HepG2 (cell line): ENCODE measurements around the gene LLGL1. TPM values are rescaled to one million over a fixed set of nuclear protein-coding genes. Genes with fewer than 3 reads are reported as not detected.

Experiments used
- ATAC-seq: fragments of 200-7000 bp; cut with Tn5 transposase; 3 replicates; pipeline ENCODE4 v1.9.1; 2020; ENCODE audit warnings: mild to moderate bottlenecking, moderate library complexity
- BruUV-seq: library from RNA; stranded (reverse); fragments of 400-500 nt; replicated peaks from 2 replicates; lab custom pipeline; 2021; lab: Mats Ljungman, UMichigan
- CTCF ChIA-PET: fragments of 300-600 bp; formaldehyde crosslinking; extraction: SDS; loops from one replicate; lab custom pipeline; 2021; ENCODE audit warnings: low total read pairs, inconsistent platforms, low intra/inter-chr PET ratio; lab: Yijun Ruan, JAX
- POLR2A ChIA-PET: fragments of 350-600 bp; sonication (Branson Sonifier 250); formaldehyde crosslinking; loops from one replicate; lab custom pipeline; 2020; ENCODE audit warnings: antibody characterized with exemption, inconsistent platforms; lab: Yijun Ruan, JAX
- DNase-seq: peaks from one replicate; pipeline ENCODE4 v3.0.0-alpha.2; 2015; ENCODE audit warnings: low spot score
- FAIRE-seq: peaks from 3 replicates; lab custom pipeline; 2011; peaks lifted over from hg19 to GRCh38; lab: Jason Lieb, UNC
- H2AFZ ChIP-seq: one replicate; pipeline ENCODE4 v1.6.1; 2011; ENCODE audit warnings: low read length, inconsistent platforms
- H3K27ac ChIP-seq: fragments of 300-600 bp; 3 replicates; pipeline ENCODE4 v1.8.0; 2011; ENCODE audit warnings: mixed run types, mild to moderate bottlenecking, mixed read lengths, low read length, inconsistent platforms; ENCODE audit not compliant: insufficient read depth; ENCODE audit errors: extremely low read length
- H3K27me3 ChIP-seq, 2 experiments: fragments of 200-600 bp in 1 of 2; 2 replicates in 1 of 2; 3 replicates in 1 of 2; pipeline versions ENCODE4 v1.6.0 to v1.8.0; 2011; ENCODE audit warnings: low read length in 2 of 2, mild to moderate bottlenecking in 2 of 2, moderate library complexity in 2 of 2, inconsistent platforms in 1 of 2; ENCODE audit not compliant: insufficient read depth in 2 of 2, control insufficient read depth in 1 of 2
- H3K36me3 ChIP-seq, 2 experiments: fragments of 200-600 bp in 1 of 2; replicated peaks in 1 of 2; 2 replicates in 1 of 2; 3 replicates in 1 of 2; pipeline versions ENCODE4 v1.5.1 to v1.8.0; 2011; ENCODE audit warnings: low read length in 2 of 2, inconsistent platforms in 1 of 2; ENCODE audit not compliant: insufficient read depth in 2 of 2, control insufficient read depth in 1 of 2
- H3K4me1 ChIP-seq: 2 replicates; pipeline ENCODE4 v1.5.1; 2012; ENCODE audit warnings: low read length, inconsistent platforms; ENCODE audit not compliant: insufficient read depth
- H3K4me2 ChIP-seq: 2 replicates; pipeline ENCODE4 v1.6.0; 2011; ENCODE audit warnings: low read depth, low read length, inconsistent platforms
- H3K4me3 ChIP-seq, 3 experiments: fragments of 200-600 bp in 1 of 3; sonication (generic), shearing (Covaris generic) in 1 of 3; replicated peaks in 1 of 3; 2 replicates each; pipeline ENCODE4 v1.5.1; 2011 to 2016; ENCODE audit warnings: low read length in 3 of 3, inconsistent platforms in 2 of 3, low read depth in 2 of 3, mild to moderate bottlenecking in 2 of 3, control low read depth in 1 of 3, mixed read lengths in 1 of 3; ENCODE audit not compliant: insufficient read depth in 1 of 3
- H3K79me2 ChIP-seq: one replicate; pipeline ENCODE4 v1.6.1; 2011; ENCODE audit warnings: low read length, inconsistent platforms; ENCODE audit not compliant: insufficient read depth
- H3K9ac ChIP-seq: 2 replicates; pipeline ENCODE4 v1.6.0; 2011; ENCODE audit warnings: mild to moderate bottlenecking, low read depth, low read length, inconsistent platforms; ENCODE audit not compliant: insufficient read depth
- H3K9me3 ChIP-seq: 2 replicates; pipeline ENCODE4 v1.5.1; 2012; ENCODE audit warnings: mild to moderate bottlenecking, low read length
- H4K20me1 ChIP-seq: 2 replicates; pipeline ENCODE4 v1.6.0; 2011; ENCODE audit warnings: inconsistent platforms, mild to moderate bottlenecking, low read length, moderate library complexity; ENCODE audit not compliant: insufficient read depth
- KLF16 ChIP-seq, 2 experiments: sonication (generic) in 1 of 2; formaldehyde crosslinking in 1 of 2; IDR thresholded peaks; 2 replicates each; pipeline versions ENCODE4 v1.6.1 to v1.8.0; 2016 to 2023; ENCODE audit warnings: missing genetic modification reagents in 2 of 2, missing compliant biosample characterization in 1 of 2
- NFRKB ChIP-seq: fragments of 450-650 bp; IDR thresholded peaks from 2 replicates; pipeline ENCODE4 v1.6.1; 2017
- ZNF280D ChIP-seq: sonication (generic); formaldehyde crosslinking; IDR thresholded peaks from 2 replicates; pipeline ENCODE4 v1.5.1; 2020; ENCODE audit warnings: mild to moderate bottlenecking, missing genetic modification reagents
- ZNF333 ChIP-seq: sonication (generic); formaldehyde crosslinking; IDR thresholded peaks from 2 replicates; pipeline ENCODE4 v1.4.0; 2020; ENCODE audit warnings: mild to moderate bottlenecking, missing genetic modification reagents, borderline replicate concordance
- WGBS: methylation state at CpG from one replicate; pipeline ENCODE4 v1.1.6; 2017; ENCODE audit warnings: low lambda C conversion rate; 5-methylcytosine and 5-hydroxymethylcytosine counted together
- in situ Hi-C: cut with HindIII; loops from 2 replicates; pipeline ENCODE4 v1.10.0; 2017; ENCODE audit warnings: low pct_unique_long_range_greater_than_20kb; ENCODE audit not compliant: extremely low pct_ligation_motif_present
- intact Hi-C: fragments of 100-400 bp; cut with micrococcal nuclease; formaldehyde crosslinking; loops from one replicate; pipeline ENCODE4 v1.10.0; 2022; ENCODE audit not compliant: unreplicated experiment
- polyA plus RNA-seq, 8 experiments: library from polyadenylated mRNA; depleted of rRNA in 3 of 8; stranded (reverse) in 7 of 8; unstranded in 1 of 8; fragments of >200 nt; fragmentation: Illumina TruSeq in 4 of 8; extraction: Trizol in 4 of 8; gene quantifications; 2 replicates each; pipeline versions ENCODE4 v1.2.1 to v1.2.3, GENCODE V29; 2011 to 2016; ENCODE audit warnings: low read depth in 4 of 8, missing spikeins in 1 of 8, mixed read lengths in 1 of 8; ENCODE audit not compliant: insufficient read depth in 1 of 8
- total RNA-seq, 5 experiments: library from RNA; depleted of rRNA; stranded (reverse); fragments of >200 nt; fragmentation: Illumina TruSeq; extraction: Trizol; gene quantifications; 2 replicates each; pipeline ENCODE4 v1.2.3, GENCODE V29; 2016; ENCODE audit warnings: low read depth in 1 of 5
- TF ChIP-seq, protein P1 (sequence below): sonication (generic); formaldehyde crosslinking; IDR thresholded peaks from 2 replicates; pipeline ENCODE4 v1.4.0; 2020; ENCODE audit warnings: low read depth, missing genetic modification reagents

LLGL1 gene
- total and polyA plus RNA-seq, 2 of the 13 experiments (the other 11 are each of a cell fraction or from before 2014, with no cell fraction given) = 15.0 to 15.3 TPM

DNA sequence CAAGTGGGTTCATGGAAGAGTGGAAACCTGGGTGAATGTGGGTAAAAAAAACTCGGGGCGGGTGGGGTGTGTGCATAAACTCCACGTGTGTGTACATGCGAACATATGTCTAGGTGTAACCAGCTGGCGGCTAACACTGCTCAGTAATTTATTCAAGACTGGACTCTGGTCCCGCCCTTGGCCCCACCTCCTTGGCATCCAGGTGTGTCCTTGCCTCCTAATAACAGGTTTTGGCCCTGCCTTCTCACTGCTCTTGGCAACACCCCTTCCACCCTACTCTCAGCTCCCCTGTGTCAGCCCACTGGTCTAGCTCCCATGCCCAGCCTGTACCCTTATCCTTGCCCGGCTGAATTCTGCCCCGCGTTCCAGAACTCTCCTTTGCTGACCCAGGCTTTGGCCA, 24.8 kb downstream of the LLGL1 start:
- H3K9me3 ChIP-seq = no peaks in the 10 kb centered on the region
- ATAC-seq = no peak
- H3K9ac ChIP-seq = no peak overlapping the region
- ChIA-PET POLR2A (no interaction called here), CTCF (no interaction called here)
- no peak overlapping the region for H3K4me2 ChIP-seq
- 94% methylated on average over 9 of the region's 9 CpGs for WGBS
- no peak for FAIRE-seq
- no TSS peak for BruUV-seq
- no peak overlapping the region for H3K4me3 ChIP-seq
- TF ChIP-seq KLF16 (CRISPR knock-in tag; IDR thresholded peaks at IDR 0.05) (no peak), NFRKB (no peak), ZNF280D (CRISPR knock-in tag) (no peak), ZNF333 (CRISPR knock-in tag) (no peak)
- TF ChIP-seq, protein P1, sequence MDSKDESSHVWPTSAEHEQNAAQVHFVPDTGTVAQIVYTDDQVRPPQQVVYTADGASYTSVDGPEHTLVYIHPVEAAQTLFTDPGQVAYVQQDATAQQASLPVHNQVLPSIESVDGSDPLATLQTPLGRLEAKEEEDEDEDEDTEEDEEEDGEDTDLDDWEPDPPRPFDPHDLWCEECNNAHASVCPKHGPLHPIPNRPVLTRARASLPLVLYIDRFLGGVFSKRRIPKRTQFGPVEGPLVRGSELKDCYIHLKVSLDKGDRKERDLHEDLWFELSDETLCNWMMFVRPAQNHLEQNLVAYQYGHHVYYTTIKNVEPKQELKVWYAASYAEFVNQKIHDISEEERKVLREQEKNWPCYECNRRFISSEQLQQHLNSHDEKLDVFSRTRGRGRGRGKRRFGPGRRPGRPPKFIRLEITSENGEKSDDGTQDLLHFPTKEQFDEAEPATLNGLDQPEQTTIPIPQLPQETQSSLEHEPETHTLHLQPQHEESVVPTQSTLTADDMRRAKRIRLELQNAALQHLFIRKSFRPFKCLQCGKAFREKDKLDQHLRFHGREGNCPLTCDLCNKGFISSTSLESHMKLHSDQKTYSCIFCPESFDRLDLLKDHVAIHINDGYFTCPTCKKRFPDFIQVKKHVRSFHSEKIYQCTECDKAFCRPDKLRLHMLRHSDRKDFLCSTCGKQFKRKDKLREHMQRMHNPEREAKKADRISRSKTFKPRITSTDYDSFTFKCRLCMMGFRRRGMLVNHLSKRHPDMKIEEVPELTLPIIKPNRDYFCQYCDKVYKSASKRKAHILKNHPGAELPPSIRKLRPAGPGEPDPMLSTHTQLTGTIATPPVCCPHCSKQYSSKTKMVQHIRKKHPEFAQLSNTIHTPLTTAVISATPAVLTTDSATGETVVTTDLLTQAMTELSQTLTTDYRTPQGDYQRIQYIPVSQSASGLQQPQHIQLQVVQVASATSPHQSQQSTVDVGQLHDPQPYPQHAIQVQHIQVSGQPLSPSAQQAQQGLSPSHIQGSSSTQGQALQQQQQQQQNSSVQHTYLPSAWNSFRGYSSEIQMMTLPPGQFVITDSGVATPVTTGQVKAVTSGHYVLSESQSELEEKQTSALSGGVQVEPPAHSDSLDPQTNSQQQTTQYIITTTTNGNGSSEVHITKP (CRISPR knock-in tag) = no peak
- no peaks in the 10 kb centered on the region for H3K79me2 ChIP-seq
- H3K27ac ChIP-seq = no peak overlapping the region
- H3K4me1 ChIP-seq = no peaks in the 10 kb centered on the region
- DNase-seq = no peak
- no peak overlapping the region for H2AFZ ChIP-seq
- in situ Hi-C loops = no loop called here
- H3K36me3 ChIP-seq = peaks cover 41 to 85% of the 10 kb centered on the region in 2 experiments
- H4K20me1 ChIP-seq = no peaks in the 10 kb centered on the region
- intact Hi-C loops = no loop called here
- H3K27me3 ChIP-seq = no peaks in the 10 kb centered on the region
